Astrocyte (in vitro differentiated cells and primary cell): Measurements from ENCODE around the gene KRTAP4-11.

Source experiments
- CTCF ChIP-seq: IDR thresholded peaks from 2 replicates; pipeline ENCODE4 v1.5.1; 2011; ENCODE audit warnings: low read depth, mild to moderate bottlenecking, inconsistent platforms, low read length, moderate library complexity; ENCODE audit not compliant: insufficient read depth
- EZH2 ChIP-seq: IDR thresholded peaks from 2 replicates; pipeline ENCODE4 v1.6.1; 2012; ENCODE audit warnings: mild to moderate bottlenecking, low read length, inconsistent platforms; ENCODE audit not compliant: insufficient read depth

GRCh38 chr17:41096055-41096454, 22.1 kb downstream of the KRTAP4-11 start:
- TF ChIP-seq EZH2 (no peak), CTCF (no peak)
